ENCODE results near the gene KIRREL3. TPM values are rescaled to one million over a fixed set of nuclear protein-coding genes. Genes with fewer than 3 reads are reported as not detected.

The KIRREL3 gene
- total and polyA plus RNA-seq, 9 of the 15 experiments (the other 6 are each of a cell fraction or from before 2014, with no cell fraction given), result 0.04 to 0.10 TPM; not detected in 7

DNA sequence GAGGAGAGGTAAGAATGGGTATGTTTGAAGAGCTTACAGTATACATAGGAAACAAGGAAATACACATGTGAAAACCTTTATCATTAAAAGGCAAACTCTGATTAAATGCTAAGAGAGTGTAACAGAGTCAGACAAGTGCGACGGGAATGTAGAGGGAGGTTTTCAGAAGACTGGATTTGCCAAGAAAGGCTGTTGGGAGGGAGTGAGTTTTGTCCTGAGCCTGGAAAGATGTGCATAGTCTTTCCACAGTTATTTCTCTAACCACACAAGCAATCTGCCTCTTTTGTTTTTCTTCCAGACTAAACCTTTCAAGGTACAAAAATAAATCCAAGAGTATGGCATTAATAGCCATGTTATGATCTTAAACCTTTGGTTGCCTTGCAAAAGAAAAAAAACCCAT lies 170.9 kb downstream of the KIRREL3 start:
- ATAC-seq (no peak), DNase-seq (ENCODE audit: extremely low read depth in 1 of 4, low spot score in 3 of 4) (no peak), FAIRE-seq (no peak)
- ChIA-PET POLR2A (interaction anchor here (0.6 kb wide), 1 partner anchor 20 kb away, joined by 5 read pairs; no protein-coding TSS in a partner anchor), CTCF (ENCODE audit: low intra/inter-chr PET ratio) (no interaction called here)
- Histone ChIP-seq H4K20me1 (replicated peaks; ENCODE audit: control insufficient read depth, insufficient read depth, low read length) (no peaks in the 10 kb centered on the region), H3K9me3 (replicated peaks; ENCODE audit: control insufficient read depth, insufficient read depth, low read depth, low read length) (no peaks in the 10 kb centered on the region), H3K4me1 (replicated peaks in 1 of 2; ENCODE audit: control insufficient read depth in 2 of 2, insufficient read depth in 2 of 2, low read length in 2 of 2) (no peaks in the 10 kb centered on the region), H3K79me2 (ENCODE audit: control insufficient read depth, insufficient read depth, low read length) (no peaks in the 10 kb centered on the region), H3K4me2 (ENCODE audit: insufficient read depth, low read length) (no peak overlapping the region), H3K27ac (ENCODE audit: extremely low read depth, low read depth, low read length) (no peak overlapping the region), H2AFZ (ENCODE audit: low read depth, low read length) (no peak overlapping the region), H3K4me3 (no peak overlapping the region), H3K36me3 (ENCODE audit: control insufficient read depth, insufficient read depth, low read length) (no peaks in the 10 kb centered on the region), H3K27me3 (ENCODE audit: control insufficient read depth in 2 of 2, insufficient read depth in 2 of 2, low read length in 2 of 2) (no peaks in the 10 kb centered on the region), H3K9ac (ENCODE audit: insufficient read depth in 1 of 2, low read depth in 2 of 2, low read length in 2 of 2) (no peak overlapping the region), H3K9me1 (ENCODE audit: control insufficient read depth, insufficient read depth, low read length) (no peaks in the 10 kb centered on the region)
- no TSS peak for BruUV-seq (replicated peaks)
- TF ChIP-seq HMG20A (CRISPR knock-in tag; conservative IDR thresholded peaks at IDR 0.05), result no peak
- TF ChIP-seq ZNF830 (CRISPR knock-in tag; IDR thresholded peaks at IDR 0.05), result no peak
- no peak for TF ChIP-seq ZNF764 (CRISPR knock-in tag; IDR thresholded peaks at IDR 0.05; ENCODE audit: low read depth)
- TF ChIP-seq, protein P1, sequence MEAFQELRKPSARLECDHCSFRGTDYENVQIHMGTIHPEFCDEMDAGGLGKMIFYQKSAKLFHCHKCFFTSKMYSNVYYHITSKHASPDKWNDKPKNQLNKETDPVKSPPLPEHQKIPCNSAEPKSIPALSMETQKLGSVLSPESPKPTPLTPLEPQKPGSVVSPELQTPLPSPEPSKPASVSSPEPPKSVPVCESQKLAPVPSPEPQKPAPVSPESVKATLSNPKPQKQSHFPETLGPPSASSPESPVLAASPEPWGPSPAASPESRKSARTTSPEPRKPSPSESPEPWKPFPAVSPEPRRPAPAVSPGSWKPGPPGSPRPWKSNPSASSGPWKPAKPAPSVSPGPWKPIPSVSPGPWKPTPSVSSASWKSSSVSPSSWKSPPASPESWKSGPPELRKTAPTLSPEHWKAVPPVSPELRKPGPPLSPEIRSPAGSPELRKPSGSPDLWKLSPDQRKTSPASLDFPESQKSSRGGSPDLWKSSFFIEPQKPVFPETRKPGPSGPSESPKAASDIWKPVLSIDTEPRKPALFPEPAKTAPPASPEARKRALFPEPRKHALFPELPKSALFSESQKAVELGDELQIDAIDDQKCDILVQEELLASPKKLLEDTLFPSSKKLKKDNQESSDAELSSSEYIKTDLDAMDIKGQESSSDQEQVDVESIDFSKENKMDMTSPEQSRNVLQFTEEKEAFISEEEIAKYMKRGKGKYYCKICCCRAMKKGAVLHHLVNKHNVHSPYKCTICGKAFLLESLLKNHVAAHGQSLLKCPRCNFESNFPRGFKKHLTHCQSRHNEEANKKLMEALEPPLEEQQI (IDR thresholded peaks at IDR 0.05), result no peak
- TF ChIP-seq POLR3G (IDR thresholded peaks at IDR 0.05; ENCODE audit: extremely low read depth, insufficient read length, insufficient replicate concordance), result no peak
- TF ChIP-seq, protein P2, sequence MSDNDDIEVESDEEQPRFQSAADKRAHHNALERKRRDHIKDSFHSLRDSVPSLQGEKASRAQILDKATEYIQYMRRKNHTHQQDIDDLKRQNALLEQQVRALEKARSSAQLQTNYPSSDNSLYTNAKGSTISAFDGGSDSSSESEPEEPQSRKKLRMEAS (CRISPR knock-in tag; IDR thresholded peaks at IDR 0.05), result no peak
- no peak for TF ChIP-seq SIX5 (IDR thresholded peaks at IDR 0.05; ENCODE audit: borderline replicate concordance in 1 of 2, insufficient read depth in 1 of 2, low read depth in 1 of 2, low read length in 2 of 2)
- no peak for TF ChIP-seq ETV5 (CRISPR knock-in tag; IDR thresholded peaks at IDR 0.05; ENCODE audit: low read depth)
- TF ChIP-seq ZNF3 (CRISPR knock-in tag; IDR thresholded peaks at IDR 0.05), result no peak
- no peak for TF ChIP-seq SRSF3 (IDR thresholded peaks at IDR 0.05; ENCODE audit: insufficient read depth, low read length)
- no peak for TF ChIP-seq POLR2G (IDR thresholded peaks at IDR 0.05; ENCODE audit: low read depth, low read length)
- TF ChIP-seq RBM15 (IDR thresholded peaks at IDR 0.05; ENCODE audit: insufficient read depth, low read length), result no peak
- no peak for TF ChIP-seq MYBL2 (IDR thresholded peaks at IDR 0.05; ENCODE audit: low read depth)
- no peak for TF ChIP-seq MYBL2 (CRISPR knock-in tag; IDR thresholded peaks at IDR 0.05; ENCODE audit: borderline replicate concordance)
- 0% methylated on average over 2 of the region's 2 CpGs for WGBS (ENCODE audit: insufficient coverage, low coverage, missing lambda C conversion rate)
- in situ Hi-C loops (cut with MboI) (no loop called here), intact Hi-C loops (cut with micrococcal nuclease) (no loop called here)

Data from K562 (cell line).